OCI-LY1 (cell line): ENCODE measurements around the gene ZNF507.

Experiments
- CTCF ChIP-seq: fragments of 200-600 bp; sonication (generic), shearing (Covaris generic); IDR thresholded peaks from 2 replicates; pipeline ENCODE4 v1.5.1; 2017; ENCODE audit warnings: mild to moderate bottlenecking, antibody characterized with exemption, low read length, moderate library complexity, mixed read lengths
- EZH2 ChIP-seq: fragments of 200-600 bp; sonication (generic), shearing (Covaris generic); IDR thresholded peaks from 2 replicates; pipeline ENCODE4 v1.8.0; 2017; ENCODE audit warnings: borderline replicate concordance, mixed run types, mild to moderate bottlenecking, antibody characterized with exemption, low read length, moderate library complexity, mixed read lengths

GRCh38 chr19:32392901-32393300 lies 47.5 kb downstream of the ZNF507 start:
- no peak for TF ChIP-seq CTCF
- TF ChIP-seq EZH2 = no peak
